HG03432 (cell line): Measurements from ENCODE around the gene UGT2A3.
"Not testable (repeated sequence)": the region's sequence is repeated elsewhere in the genome, so short reads cannot be mapped to it uniquely, and the experiment has no call there.

ENCODE experiments used
- ATAC-seq: cut with Tn5 transposase; IDR thresholded peaks from one replicate; pipeline ENCODE4 v1.9.1; 2021; ENCODE audit warnings: mild to moderate bottlenecking, moderate library complexity; ENCODE audit not compliant: unreplicated experiment

UGT2A3 gene

GRCh38 chr4:68951078-68951805 is at the start of gene UGT2A3:
Gene UGT2A3 (minus strand): TSS chr4:68951804. CDS start chr4:68951760, 44 bp downstream.
- ATAC-seq = peak; percentile 62

- no peak for ATAC-seq
Observed at GRCh38 chr4:68997040-68997439, 45.4 kb upstream of the UGT2A3 start.

- ATAC-seq = no peak
Observed at GRCh38 chr4:68995292-68995691, 43.7 kb upstream of the UGT2A3 start.

- ATAC-seq = peak; percentile 94
Observed at GRCh38 chr4:68987007-68987406, 35.4 kb upstream of the UGT2A3 start.

GRCh38 chr4:68985442-68985841 is 33.8 kb upstream of the UGT2A3 start:
- ATAC-seq = no peak

GRCh38 chr4:68984947-68985346 is 33.3 kb upstream of the UGT2A3 start:
- no peak for ATAC-seq

GRCh38 chr4:68963374-68963773 is 11.8 kb upstream of the UGT2A3 start:
- no peak for ATAC-seq

- no peak for ATAC-seq
Observed at GRCh38 chr4:68962868-68963267, 11.3 kb upstream of the UGT2A3 start.

GRCh38 chr4:68960294-68961163 is 8.9 kb upstream of the UGT2A3 start:
- no peak for ATAC-seq

- ATAC-seq = not testable (repeated sequence)
Observed at GRCh38 chr4:68959085-68959484, 7.5 kb upstream of the UGT2A3 start.

GRCh38 chr4:68954126-68954525 is 2.5 kb upstream of the UGT2A3 start:
- no peak for ATAC-seq

- no peak for ATAC-seq
Observed at GRCh38 chr4:68953056-68953596, 1.5 kb upstream of the UGT2A3 start.

GRCh38 chr4:68951806-68952585 is 392 bp upstream of the UGT2A3 start:
- ATAC-seq = no peak

- no peak for ATAC-seq
Observed at GRCh38 chr4:68950033-68950432, 1.6 kb downstream of the UGT2A3 start.

- no peak for ATAC-seq
Observed at GRCh38 chr4:68948985-68949384, 2.6 kb downstream of the UGT2A3 start.

- no peak for ATAC-seq
Observed at GRCh38 chr4:68948044-68948743, 3.4 kb downstream of the UGT2A3 start.

- ATAC-seq = no peak
Observed at GRCh38 chr4:68929076-68929737, 22.4 kb downstream of the UGT2A3 start.

GRCh38 chr4:68927165-68927564 is 24.4 kb downstream of the UGT2A3 start:
- no peak for ATAC-seq

- not testable (repeated sequence) for ATAC-seq
Observed at GRCh38 chr4:68922202-68922601, 29.4 kb downstream of the UGT2A3 start.

GRCh38 chr4:68921051-68921450 is 30.6 kb downstream of the UGT2A3 start:
- ATAC-seq = no peak
